ENCODE measurements around the gene ARL16. TPM values are rescaled to one million over a fixed set of nuclear protein-coding genes. Genes with fewer than 3 reads are reported as not detected.
A peak's percentile ranks its signal among the peaks of the same experiment; 100 is the strongest.

The ARL16 gene
- total RNA-seq, 4 donors from 2014 or later, result 33.5 to 45.4 (median 43.4) TPM

DNA sequence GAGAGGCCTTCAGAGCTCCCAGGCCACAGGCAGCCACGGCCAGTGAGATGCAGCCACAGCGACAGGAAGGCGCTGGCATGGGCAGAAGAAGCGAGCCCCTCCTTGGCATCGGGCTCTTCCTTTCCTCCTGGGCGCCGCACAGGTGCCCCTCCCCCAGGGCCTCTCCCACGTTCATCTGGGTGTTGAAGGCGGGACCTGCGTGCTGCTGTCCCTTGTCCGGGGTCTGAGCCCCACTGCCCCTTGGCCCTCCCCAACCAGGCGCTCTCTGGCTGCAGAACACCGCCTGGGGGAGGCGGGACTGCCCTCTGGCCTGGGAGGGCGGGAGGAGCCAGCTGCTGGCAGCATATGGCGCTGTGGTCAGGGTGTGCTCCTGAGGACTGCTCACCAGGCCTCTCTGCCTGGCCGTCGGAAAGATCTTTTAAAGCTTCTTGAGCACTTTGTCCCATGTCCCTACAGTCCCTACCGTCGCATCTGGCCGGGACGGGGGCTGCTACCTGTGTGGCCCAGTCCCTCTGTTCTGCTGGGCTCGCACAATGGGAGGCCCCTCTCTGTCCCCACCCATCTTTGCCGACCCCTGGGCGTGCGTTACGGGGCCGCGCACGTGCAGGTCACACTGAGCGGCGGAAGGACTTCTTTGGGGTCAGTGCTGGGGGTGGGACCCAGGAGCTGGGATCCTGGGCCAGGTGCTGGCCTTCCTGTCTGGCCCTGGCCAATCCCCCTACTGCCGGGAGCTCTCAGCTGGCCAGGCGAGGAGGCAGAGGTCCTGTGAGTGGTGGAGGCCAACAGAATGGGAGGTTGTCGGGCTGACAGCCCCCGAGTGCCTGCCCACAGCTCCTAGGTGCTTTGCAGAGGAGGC is 30.2 kb upstream of the ARL16 start:
- TF ChIP-seq POLR2A (IDR thresholded peaks at IDR 0.05), result peak; percentile 32 to 61
- TF ChIP-seq, protein P1, sequence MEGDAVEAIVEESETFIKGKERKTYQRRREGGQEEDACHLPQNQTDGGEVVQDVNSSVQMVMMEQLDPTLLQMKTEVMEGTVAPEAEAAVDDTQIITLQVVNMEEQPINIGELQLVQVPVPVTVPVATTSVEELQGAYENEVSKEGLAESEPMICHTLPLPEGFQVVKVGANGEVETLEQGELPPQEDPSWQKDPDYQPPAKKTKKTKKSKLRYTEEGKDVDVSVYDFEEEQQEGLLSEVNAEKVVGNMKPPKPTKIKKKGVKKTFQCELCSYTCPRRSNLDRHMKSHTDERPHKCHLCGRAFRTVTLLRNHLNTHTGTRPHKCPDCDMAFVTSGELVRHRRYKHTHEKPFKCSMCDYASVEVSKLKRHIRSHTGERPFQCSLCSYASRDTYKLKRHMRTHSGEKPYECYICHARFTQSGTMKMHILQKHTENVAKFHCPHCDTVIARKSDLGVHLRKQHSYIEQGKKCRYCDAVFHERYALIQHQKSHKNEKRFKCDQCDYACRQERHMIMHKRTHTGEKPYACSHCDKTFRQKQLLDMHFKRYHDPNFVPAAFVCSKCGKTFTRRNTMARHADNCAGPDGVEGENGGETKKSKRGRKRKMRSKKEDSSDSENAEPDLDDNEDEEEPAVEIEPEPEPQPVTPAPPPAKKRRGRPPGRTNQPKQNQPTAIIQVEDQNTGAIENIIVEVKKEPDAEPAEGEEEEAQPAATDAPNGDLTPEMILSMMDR (IDR thresholded peaks at IDR 0.05), result no peak
- peaks cover 7 to 48% (median 14%) of the 10 kb centered on the region in 4 donors for H3K4me1 ChIP-seq
- H3K36me3 ChIP-seq, result peaks cover 0 to 39% (median 0%) of the 10 kb centered on the region in 3 donors
- H3K4me3 ChIP-seq, result peak overlapping the region in 3 of 4 donors; percentile 82 to 99 (median 94)
- no peaks in the 10 kb centered on the region for H3K9me3 ChIP-seq
- H3K27me3 ChIP-seq, result no peaks in the 10 kb centered on the region
- DNase-seq, result peak in 2 of 3 donors; percentile 78 to 87
- peak overlapping the region in 3 of 4 donors; percentile 79 to 95 (median 86) for H3K27ac ChIP-seq

DNA sequence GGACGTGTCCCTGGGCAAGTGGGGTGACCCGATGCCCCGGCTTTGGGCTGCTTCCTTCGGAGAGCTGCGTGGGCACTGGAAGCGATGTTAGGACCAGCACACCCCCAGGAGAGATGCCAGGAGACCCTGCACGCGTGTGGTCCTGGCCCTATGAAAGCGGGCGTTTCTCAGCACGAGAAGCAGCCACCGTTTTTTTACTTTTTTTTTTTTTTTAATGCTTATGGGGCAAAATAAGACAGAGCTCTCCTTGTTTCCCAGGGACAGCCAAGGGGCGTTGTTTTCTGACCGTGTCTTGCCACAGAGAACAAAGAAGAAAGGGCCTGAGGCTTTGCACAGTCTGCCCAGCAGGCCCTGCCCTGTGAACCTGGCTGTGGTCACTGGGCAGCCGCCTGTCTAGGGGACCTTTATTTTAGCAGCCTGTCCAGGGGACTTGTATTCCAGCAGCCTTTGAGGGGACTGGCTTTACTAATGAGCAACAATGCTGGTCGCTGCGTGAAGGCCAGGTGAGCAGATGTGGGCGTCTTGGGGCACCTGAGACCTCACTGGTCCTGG is 29.5 kb upstream of the ARL16 start:
- Histone ChIP-seq H3K36me3 (peaks cover 0 to 40% (median 0%) of the 10 kb centered on the region in 3 donors), H3K9me3 (no peaks in the 10 kb centered on the region), H3K27me3 (no peaks in the 10 kb centered on the region), H3K4me1 (peaks cover 7 to 48% (median 14%) of the 10 kb centered on the region in 4 donors), H3K27ac (peak overlapping the region in 3 of 4 donors; percentile 79 to 95 (median 86)), H3K4me3 (peak overlapping the region; percentile 82 to 99 (median 94))
- no peak for TF ChIP-seq POLR2A (IDR thresholded peaks at IDR 0.05)
- no peak for DNase-seq

DNA sequence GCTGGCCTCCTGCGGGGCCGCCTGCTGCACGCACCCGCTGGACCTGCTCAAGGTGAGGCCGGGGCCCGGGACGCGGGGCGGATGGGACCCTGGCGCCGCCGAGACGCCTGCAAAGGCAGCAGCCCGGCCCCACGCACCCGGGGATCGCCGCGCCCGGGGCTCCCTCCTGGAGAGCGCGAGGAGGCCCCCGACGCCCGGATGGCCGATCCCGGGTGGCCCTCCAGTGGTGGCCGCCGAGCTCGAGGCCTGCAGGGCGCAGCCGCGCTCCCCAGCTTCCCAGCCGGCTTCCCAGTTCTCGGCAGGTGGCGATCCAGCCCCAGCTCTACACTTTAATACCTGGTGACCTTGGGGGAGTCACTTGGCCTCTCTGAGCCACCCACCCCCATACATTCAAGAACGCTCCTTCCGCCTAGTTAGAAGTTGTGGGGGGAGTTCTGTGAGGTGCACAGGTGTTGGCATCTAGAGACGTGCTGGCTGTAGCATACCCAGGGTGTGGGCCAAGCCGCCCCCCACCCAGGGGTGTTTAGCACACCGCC is 28.9 kb upstream of the ARL16 start:
- Histone ChIP-seq H3K4me3 (peak overlapping the region; percentile 82 to 99 (median 94)), H3K4me1 (peaks cover 7 to 48% (median 14%) of the 10 kb centered on the region in 4 donors), H3K27ac (peak overlapping the region; percentile 77 to 95 (median 82)), H3K9me3 (no peaks in the 10 kb centered on the region), H3K36me3 (peaks cover 0 to 40% (median 0%) of the 10 kb centered on the region in 3 donors), H3K27me3 (no peaks in the 10 kb centered on the region)
- peak in 1 of 3 donors; percentile 75 for DNase-seq
- TF ChIP-seq, protein P1 (IDR thresholded peaks at IDR 0.05), result peak in 3 of 6 experiments; percentile 29 to 40 (median 32)
- peak in 1 of 2 donors; percentile 19 for TF ChIP-seq POLR2A (IDR thresholded peaks at IDR 0.05)

DNA sequence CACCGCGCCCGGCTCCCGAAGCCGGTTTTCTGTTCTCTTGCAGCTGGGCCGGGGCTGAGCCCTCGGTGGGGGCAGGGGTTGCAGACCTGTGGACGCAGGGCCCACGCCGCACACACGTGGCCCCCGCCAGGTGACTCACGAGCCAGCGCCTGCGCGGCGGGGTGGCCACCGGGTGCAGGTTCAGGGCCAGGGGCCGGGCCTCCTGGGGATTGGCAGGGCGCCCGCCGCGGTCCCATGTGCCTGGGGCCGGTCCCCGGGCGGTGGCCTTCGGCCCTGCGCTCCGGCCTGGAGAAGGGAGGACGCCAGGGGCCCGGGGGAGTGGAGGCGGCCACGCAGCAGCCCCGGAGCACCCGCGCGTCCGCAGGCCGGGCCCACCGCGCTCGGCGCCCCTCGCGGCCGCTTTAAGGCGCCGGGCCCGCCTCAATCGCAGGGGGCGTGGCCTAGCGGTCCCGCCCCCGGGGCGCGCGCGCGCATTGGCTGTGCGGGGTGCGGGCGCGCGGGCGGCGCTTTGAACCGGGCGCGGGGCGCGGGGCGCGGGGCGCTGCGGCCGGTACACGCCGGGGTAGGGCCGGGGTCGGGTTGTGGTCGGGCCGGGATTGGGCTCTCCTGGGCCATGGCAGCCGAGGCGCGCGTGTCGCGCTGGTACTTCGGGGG is 28.3 kb upstream of the ARL16 start, which contains the start of gene SLC25A10:
Gene SLC25A10 (plus strand): TSS at position 471 of the 654 bp plus-strand sequence. CDS start 143 bp downstream, at position 614.
- H3K9me3 ChIP-seq, result no peaks in the 10 kb centered on the region
- TF ChIP-seq, protein P1 (IDR thresholded peaks at IDR 0.05), result peak in 4 of 6 experiments; percentile 12 to 51 (median 48)
- TF ChIP-seq POLR2A (IDR thresholded peaks at IDR 0.05), result peak; percentile 55 to 83
- H3K27me3 ChIP-seq, result no peaks in the 10 kb centered on the region
- H3K4me3 ChIP-seq, result peak within 1 kb of the TSS; percentile 82 to 99 (median 94)
- H3K27ac ChIP-seq, result peak within 1 kb of the TSS; percentile 77 to 95 (median 82)
- peak; percentile 77 to 94 (median 94) for DNase-seq
- peaks cover 0 to 40% (median 0%) of the 10 kb centered on the region in 3 donors for H3K36me3 ChIP-seq
- peaks cover 7 to 48% (median 14%) of the 10 kb centered on the region in 4 donors for H3K4me1 ChIP-seq

DNA sequence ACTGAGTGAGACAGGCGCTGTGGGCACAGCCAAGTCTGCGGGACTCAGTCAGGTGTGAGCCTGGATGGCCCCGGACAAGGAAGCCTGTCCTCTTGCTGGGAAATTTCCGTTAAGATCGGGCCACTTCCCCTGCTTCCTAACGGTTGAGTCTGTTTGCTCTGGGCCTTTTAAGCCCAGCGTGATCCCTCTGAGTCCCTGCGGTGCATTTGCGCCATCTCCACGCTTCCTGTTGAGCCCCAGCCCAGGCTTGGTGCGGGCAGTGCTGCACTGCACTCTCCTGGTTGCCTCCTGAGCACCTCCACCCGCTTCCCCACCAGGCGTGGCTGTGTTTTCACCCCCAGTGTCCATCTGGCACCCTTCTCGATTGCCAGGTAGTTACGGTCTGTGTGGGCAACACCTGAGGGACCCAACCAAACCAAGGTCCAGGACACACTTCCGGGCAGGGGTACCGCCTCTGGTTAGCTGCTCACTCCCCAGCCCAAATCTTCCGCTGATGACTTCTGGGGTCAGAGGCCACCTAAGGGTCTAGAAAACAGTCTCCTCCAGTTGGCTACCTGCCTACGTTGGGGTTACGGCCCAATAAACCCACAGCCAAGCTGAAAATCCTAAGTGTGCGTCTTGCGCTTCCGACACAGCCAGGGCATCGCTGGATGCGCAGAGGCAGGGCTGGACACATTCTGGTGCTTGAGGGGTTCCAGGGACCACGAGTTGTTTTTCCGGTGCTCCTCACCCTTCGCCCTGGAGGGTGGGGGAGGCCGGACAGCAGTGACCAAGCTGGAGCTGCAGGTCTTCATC is 27.1 kb upstream of the ARL16 start:
- H3K4me3 ChIP-seq, result peak overlapping the region in 2 of 4 donors; percentile 94 to 99
- peak overlapping the region; percentile 77 to 95 (median 82) for H3K27ac ChIP-seq
- H3K4me1 ChIP-seq, result peaks cover 7 to 48% (median 14%) of the 10 kb centered on the region in 4 donors
- no peak for TF ChIP-seq POLR2A (IDR thresholded peaks at IDR 0.05)
- TF ChIP-seq, protein P1 (IDR thresholded peaks at IDR 0.05), result peak in 1 of 6 experiments; percentile 4
- DNase-seq, result peak in 2 of 3 donors; percentile 58 to 66
- H3K9me3 ChIP-seq, result no peaks in the 10 kb centered on the region
- peaks cover 0 to 40% (median 0%) of the 10 kb centered on the region in 3 donors for H3K36me3 ChIP-seq
- no peaks in the 10 kb centered on the region for H3K27me3 ChIP-seq
